NCI-H2081 treated with DMSO at 0.1 percent for 48 hours (cell line): ENCODE data around the gene FMNL2.
"Not testable (repeated sequence)": the region's sequence is repeated elsewhere in the genome, so short reads cannot be mapped to it uniquely, and the experiment has no call there.

Source experiments
- DNase-seq: peaks from one replicate; lab custom pipeline; 2025; lab: John Stamatoyannopoulos, UW

FMNL2 gene

GRCh38 chr2:152335016-152335725, at the start of gene FMNL2:
Gene FMNL2, plus strand, starts transcription at chr2:152335174.
- DNase-seq = no peak

- DNase-seq = no peak
Observed at GRCh38 chr2:152292991-152293390, 42.0 kb upstream of the FMNL2 start.

DNA sequence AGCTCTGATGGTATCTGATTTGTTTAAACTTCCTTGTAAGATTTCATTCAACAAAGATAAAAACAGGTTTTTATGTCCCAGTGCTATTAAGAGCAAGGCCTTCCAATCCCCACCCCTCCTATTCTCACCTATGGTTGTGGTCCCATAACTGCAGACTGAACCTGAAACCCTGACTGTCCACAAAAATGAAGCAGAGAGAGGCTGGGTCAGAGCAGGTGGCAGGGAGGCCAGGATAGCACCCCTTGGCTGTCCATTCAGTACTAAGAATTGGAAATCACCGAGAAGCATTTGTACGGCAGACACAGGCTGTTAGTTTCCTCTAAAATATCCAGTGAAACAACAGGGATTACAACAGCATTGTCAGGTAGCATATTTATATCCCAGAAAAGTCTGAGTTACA, 37.3 kb upstream of the FMNL2 start:
- DNase-seq = no peak

GRCh38 chr2:152298754-152299153, 36.2 kb upstream of the FMNL2 start:
- no peak for DNase-seq

- no peak for DNase-seq
Observed at GRCh38 chr2:152301131-152301530, 33.8 kb upstream of the FMNL2 start.

- DNase-seq = no peak
Observed at GRCh38 chr2:152303951-152304350, 31.0 kb upstream of the FMNL2 start.

DNA sequence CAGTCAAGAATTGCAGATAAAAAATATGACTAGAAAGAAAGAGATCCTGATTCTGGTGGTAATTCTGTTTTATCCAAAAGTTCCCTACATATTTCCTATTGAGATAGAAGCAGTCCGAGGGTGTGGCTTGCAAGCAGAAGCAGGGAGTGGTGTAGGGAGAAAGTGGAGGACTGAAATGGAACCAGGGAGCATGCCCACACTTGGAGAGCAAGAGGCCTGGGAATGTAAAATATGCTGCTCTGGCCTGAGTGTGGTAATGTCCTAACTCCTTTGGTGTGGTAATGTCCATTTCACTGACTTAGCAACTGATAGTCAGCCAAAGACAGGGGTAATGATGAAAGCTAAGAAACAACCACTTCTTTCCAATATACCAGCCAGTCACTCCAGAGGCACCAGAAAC, 30.1 kb upstream of the FMNL2 start:
- DNase-seq = no peak

- DNase-seq = no peak
Observed at GRCh38 chr2:152307863-152308262, 27.1 kb upstream of the FMNL2 start.

- no peak for DNase-seq
Observed at GRCh38 chr2:152309352-152310214, 25.4 kb upstream of the FMNL2 start.

DNA sequence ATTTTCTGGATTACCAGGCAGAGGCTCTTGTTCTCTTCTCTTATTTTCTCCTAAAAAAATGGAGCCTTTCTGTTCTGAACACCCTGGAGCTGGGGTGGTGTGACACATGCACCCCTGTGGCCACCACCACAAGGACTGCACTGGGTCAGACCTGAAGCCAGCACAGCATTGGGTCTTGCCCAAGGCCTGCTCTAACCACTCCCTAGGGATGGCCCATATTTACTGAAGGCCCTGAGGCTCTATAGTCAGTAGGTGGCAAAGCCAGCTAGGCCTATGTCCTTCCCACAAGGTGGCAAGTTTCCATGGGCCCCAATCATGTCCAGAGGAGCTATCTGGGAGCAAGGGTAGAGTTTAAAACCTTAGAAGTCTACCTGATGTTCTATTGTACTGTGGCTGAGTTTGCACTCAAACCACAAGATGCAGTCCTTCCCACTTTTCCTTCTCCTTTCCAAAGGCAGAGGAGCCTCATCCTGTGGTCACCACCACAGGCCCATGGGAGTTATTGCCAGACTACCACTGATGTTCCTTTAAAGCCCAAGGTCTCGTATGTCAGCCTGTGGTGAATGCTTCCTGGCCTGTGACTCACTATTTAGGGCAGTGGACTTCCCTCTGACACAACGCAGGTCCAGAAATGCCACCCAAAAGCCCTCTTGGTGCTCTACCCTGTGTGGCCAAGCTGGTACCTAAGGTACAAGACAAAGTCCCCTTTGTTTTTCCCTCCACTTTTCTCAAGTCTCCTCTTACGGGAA, 15.0 kb upstream of the FMNL2 start:
- DNase-seq = no peak

DNA sequence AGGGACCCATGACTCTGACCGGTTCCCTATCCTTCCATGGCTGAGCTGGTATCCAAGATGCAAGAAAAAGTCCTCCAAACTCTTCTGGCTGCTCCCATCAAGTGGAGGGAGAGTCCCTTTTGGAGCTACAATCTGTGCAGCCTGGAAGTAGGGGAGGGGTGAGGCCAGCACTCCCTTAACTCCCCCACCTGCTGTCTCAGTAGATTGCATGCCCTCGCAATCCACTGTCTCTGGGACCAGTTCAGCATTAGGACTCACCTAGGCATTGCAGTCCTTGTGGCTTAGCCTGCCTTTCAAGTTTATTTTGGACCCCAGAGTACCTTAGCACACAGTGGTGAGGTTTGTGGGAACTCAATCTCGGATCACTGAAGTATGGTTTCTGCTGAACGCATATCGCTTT, 14.2 kb upstream of the FMNL2 start:
- DNase-seq = no peak

- DNase-seq = no peak
Observed at GRCh38 chr2:152322222-152322621, 12.8 kb upstream of the FMNL2 start.

DNA sequence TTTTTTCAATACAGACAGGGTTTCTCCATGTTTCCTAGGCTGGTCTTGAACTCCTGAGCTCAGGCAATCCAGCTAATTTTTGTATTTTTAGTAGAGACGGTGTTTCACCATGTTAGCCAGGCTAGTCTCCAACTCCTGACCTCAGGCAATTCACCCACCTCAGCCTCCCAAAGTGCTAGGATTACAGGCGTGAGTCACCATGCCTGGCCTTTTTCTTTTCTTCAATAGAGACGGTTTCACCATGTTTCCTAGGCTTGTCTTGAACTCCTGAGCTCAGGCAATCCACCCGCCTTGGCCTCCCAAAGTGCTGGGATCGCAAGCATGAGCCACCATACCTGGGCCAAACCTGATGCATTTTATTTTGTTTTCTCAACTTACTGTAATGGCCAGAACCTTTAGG, 9.8 kb upstream of the FMNL2 start:
- not testable (repeated sequence) for DNase-seq

- no peak for DNase-seq
Observed at GRCh38 chr2:152326710-152327109, 8.3 kb upstream of the FMNL2 start.

DNA sequence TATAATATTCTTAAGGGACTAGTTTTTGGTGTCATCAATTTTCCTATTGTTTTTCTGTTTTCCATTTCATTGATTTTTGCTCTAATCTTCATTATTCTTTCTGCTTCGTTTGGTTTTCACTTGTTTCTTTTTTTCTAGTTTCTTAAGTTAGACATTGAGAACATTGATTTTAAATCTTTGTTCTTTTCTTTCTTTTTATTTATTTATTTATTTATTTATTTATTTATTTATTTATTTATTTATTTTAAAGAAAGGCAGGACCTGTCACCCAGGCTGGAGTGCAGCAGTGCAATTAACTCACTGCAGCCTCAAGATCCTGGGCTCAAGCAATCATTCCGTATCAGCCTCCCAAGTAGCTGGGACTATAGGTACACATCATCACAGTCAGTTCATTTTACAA, 7.0 kb upstream of the FMNL2 start:
- DNase-seq = no peak

DNA sequence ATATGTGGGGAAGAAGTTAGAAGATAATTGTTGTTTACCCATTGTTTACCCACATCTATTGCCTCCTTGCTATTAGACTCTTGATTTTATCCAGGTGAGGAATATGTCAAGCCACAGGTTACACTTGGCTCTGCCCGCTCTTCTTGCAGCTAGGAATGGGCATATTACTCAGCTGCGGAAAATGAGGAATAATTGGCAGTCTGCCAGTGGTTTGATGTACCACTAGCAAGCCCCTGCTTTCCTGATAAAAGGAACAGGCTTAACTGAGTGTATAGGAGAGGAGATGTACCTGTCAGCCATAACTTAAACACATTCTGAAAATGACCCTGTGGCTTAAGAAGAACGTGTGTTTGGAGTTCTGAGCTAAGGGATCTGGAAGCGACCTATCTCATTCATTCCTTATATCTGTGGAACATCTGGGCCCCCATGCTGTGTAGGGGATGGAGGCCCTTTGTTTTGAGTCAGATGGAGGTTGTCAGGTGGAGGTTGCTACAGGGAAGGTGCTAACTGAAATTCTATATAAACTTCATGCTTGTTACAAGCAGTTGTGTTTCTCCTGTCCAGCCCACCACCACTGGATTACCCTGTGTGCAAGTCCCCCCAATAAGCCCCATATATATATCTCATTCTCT, 4.6 kb upstream of the FMNL2 start:
- no peak for DNase-seq

DNA sequence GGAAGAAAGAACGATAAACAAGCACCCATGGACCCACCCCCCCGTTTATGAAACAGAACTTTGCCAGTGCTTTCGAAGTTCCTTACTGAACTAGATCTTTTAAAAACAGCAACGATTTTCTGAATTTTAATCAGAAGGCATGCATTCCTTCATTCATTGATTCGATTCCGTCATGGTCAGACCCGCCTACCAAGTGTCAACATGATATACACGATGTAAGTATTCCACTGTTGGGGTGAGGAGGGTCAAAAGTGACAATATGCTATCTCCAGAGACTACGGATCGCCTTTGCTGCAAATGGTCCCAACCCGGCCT, 316 bp upstream of the FMNL2 start:
- DNase-seq = no peak

DNA sequence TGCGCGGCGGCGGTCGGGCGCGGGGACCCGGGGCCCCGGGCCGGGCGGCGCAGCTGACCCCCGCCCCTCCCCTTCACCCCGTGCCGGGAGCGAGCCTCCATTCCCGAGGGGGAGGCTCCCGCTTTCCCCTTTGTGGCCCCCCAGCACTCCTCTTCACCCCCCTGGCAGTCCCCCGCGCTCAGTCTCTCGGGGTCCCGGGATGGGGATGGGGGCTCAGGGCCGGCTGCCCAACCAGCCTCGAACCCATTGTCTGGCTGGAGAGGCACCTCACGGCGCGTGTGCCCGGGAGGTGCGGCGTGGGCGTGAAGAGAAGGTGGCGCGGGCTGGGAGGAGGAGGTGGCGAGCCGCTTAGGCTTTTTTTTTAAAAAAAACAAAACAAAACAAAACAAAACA, 748 bp downstream of the FMNL2 start:
- no peak for DNase-seq

- DNase-seq = no peak
Observed at GRCh38 chr2:152336119-152336853, 1.3 kb downstream of the FMNL2 start.

DNA sequence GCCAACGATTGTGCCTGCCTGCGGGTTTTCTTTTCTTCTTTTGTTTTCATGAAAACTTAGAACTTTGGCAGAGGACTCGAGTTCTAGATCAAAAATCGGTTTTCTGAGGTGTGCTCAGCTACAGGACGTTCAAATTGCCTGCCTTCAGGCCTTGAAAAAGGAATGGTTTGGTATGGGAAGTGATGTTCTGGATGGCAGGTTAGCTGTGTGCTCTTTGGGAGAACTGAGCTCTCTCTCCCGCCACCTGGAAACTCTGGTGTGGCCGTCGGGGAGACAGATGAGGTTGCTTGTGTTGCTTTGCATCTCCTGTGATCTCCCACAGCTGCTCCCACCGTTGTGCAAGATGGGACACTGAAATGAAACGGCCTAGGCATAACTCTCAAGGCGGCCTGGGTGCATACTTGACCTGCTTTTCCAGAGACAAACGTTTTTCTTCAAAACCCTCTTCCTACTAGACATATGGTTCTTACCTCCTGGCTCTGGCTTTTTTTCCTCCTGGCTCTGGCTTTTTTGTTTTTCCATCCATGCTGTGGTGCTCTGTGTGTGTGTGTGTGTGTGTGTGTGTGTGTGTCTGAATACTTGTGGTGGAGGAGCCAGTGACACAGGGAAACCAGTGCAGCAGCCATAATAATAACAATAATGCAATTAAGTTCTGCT, 2.0 kb downstream of the FMNL2 start:
- DNase-seq = no peak

GRCh38 chr2:152337511-152337903, 2.5 kb downstream of the FMNL2 start:
- DNase-seq = no peak
